PC-3 (cell line): ENCODE data around the gene FEM1A. TPM values are rescaled to one million over a fixed set of nuclear protein-coding genes. Genes with fewer than 3 reads are reported as not detected.
"Not testable (repeated sequence)": the region's sequence is repeated elsewhere in the genome, so short reads cannot be mapped to it uniquely, and the experiment has no call there.

Experiments used
- ATAC-seq: fragments of 200-7000 bp; cut with Tn5 transposase; 2 replicates; pipeline ENCODE4 v1.9.1; 2020; ENCODE audit warnings: mild to moderate bottlenecking, moderate library complexity
- BruUV-seq: library from RNA; stranded (reverse); fragments of 400-500 nt; replicated peaks from 2 replicates; lab custom pipeline; 2021; lab: Mats Ljungman, UMichigan
- CTCF ChIA-PET: fragments of 300-600 bp; sonication (Branson Sonifier 250); formaldehyde crosslinking; loops from one replicate; lab custom pipeline; 2022; ENCODE audit warnings: antibody characterized with exemption; lab: Charles Lee
- POLR2A ChIA-PET: fragments of 300-600 bp; sonication (Branson Sonifier 250); formaldehyde crosslinking; loops from one replicate; lab custom pipeline; 2022; ENCODE audit warnings: antibody characterized with exemption; ENCODE audit not compliant: unreplicated experiment; lab: Charles Lee
- DNase-seq: peaks from one replicate; pipeline ENCODE4 v3.0.0-alpha.2; 2015
- H2AFZ ChIP-seq: fragments of 300-600 bp; sonication (generic); 2 replicates; pipeline ENCODE4 v1.6.0; 2016; ENCODE audit warnings: antibody characterized with exemption, low read length
- H3F3A ChIP-seq: fragments of 300-600 bp; sonication (generic); one replicate; pipeline ENCODE4 v1.6.0; 2017; ENCODE audit warnings: antibody characterized with exemption, low read length, control low read depth, mild to moderate bottlenecking; ENCODE audit not compliant: unreplicated experiment
- H3K27ac ChIP-seq: fragments of 300-600 bp; sonication (generic); 2 replicates; pipeline ENCODE4 v1.5.1; 2016; ENCODE audit warnings: mild to moderate bottlenecking, low read length
- H3K27me3 ChIP-seq: fragments of 300-600 bp; sonication (generic); 2 replicates; pipeline ENCODE4 v1.6.1; 2016; ENCODE audit warnings: low read length, mixed read lengths
- H3K36me3 ChIP-seq: fragments of 300-600 bp; sonication (generic); 2 replicates; pipeline ENCODE4 v1.6.1; 2016; ENCODE audit warnings: low read depth, mixed run types, low read length, mixed read lengths
- H3K4me1 ChIP-seq: fragments of 300-600 bp; sonication (generic); 2 replicates; pipeline ENCODE4 v1.5.1; 2016; ENCODE audit warnings: low read length; ENCODE audit not compliant: insufficient read depth
- H3K4me2 ChIP-seq: fragments of 300-600 bp; sonication (generic); 2 replicates; pipeline ENCODE4 v1.6.0; 2016; ENCODE audit warnings: low read length
- H3K4me3 ChIP-seq: fragments of 300-600 bp; sonication (generic); 2 replicates; pipeline ENCODE4 v1.5.1; 2016; ENCODE audit warnings: mild to moderate bottlenecking, low read length, mixed read lengths
- H3K79me2 ChIP-seq: fragments of 300-600 bp; sonication (generic); 2 replicates; pipeline ENCODE4 v1.6.1; 2017; ENCODE audit warnings: low read length, mixed read lengths
- H3K9ac ChIP-seq: fragments of 300-600 bp; sonication (generic); 2 replicates; pipeline ENCODE4 v1.6.0; 2016; ENCODE audit warnings: mild to moderate bottlenecking, low read length
- H3K9me2 ChIP-seq: fragments of 300-600 bp; sonication (generic); replicated peaks from 2 replicates; pipeline ENCODE4 v1.6.1; 2016; ENCODE audit warnings: mixed run types, low read length, mixed read lengths
- H3K9me3 ChIP-seq: fragments of 300-600 bp; sonication (generic); 2 replicates; pipeline ENCODE4 v1.6.1; 2016; ENCODE audit warnings: low read length, mixed read lengths
- H4K20me1 ChIP-seq: fragments of 300-600 bp; sonication (generic); 2 replicates; pipeline ENCODE4 v1.6.1; 2016; ENCODE audit warnings: low read length, mixed read lengths
- EZH2 ChIP-seq: fragments of 300-600 bp; sonication (generic); IDR thresholded peaks from one replicate; pipeline ENCODE4 v1.6.1; 2017; ENCODE audit warnings: antibody characterized with exemption, mild to moderate bottlenecking, low read length; ENCODE audit not compliant: unreplicated experiment
- EZH2phosphoT487 ChIP-seq: fragments of 300-600 bp; sonication (generic); IDR thresholded peaks from 2 replicates; pipeline ENCODE4 v1.6.1; 2018; ENCODE audit warnings: mild to moderate bottlenecking, antibody characterized with exemption, low read length, borderline replicate concordance
- intact Hi-C: fragments of 100-400 bp; cut with micrococcal nuclease; formaldehyde crosslinking; loops from 2 replicates; pipeline ENCODE4 v1.9.0; 2023
- total RNA-seq: library from RNA; depleted of rRNA; stranded (reverse); fragments of >200 nt; gene quantifications from 2 replicates; pipeline ENCODE4 v1.2.3, GENCODE V29; 2014
- TF ChIP-seq, protein P1 (sequence below): fragments of 300-600 bp; sonication (generic); conservative IDR thresholded peaks from 2 replicates; pipeline ENCODE4 v1.5.1; 2017; ENCODE audit warnings: antibody characterized with exemption, low read depth, mild to moderate bottlenecking, low read length

Gene FEM1A
- total RNA-seq, 1 experiment from 2014 or later = 28.1 TPM

DNA sequence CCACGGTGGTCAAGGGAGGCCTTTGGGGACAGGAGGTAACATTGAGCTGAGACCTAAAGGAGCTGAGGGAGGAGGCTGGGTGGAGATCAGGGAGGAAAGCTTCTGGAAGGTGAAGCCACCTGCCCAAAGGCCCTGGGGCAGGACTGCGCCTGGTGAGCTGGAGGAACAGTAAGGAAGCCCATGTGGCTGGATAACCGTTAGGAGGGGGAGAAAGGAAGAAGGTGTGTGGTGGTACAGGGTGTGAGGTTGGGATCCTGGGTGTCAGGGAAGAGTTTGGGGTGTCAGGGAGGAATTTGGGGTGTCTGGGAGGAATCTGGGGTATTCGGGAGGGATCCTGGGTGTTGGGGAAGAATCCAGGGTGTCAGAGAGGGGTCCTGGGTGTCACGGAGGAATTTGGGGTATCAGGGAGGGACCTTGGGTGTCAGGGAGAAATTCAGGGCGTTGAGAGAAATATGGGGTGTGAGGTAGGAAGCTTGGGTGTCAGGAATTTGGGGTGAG, 39.3 kb downstream of the FEM1A start:
- H3K27me3 ChIP-seq = no peaks in the 10 kb centered on the region
- TF ChIP-seq, protein P1, sequence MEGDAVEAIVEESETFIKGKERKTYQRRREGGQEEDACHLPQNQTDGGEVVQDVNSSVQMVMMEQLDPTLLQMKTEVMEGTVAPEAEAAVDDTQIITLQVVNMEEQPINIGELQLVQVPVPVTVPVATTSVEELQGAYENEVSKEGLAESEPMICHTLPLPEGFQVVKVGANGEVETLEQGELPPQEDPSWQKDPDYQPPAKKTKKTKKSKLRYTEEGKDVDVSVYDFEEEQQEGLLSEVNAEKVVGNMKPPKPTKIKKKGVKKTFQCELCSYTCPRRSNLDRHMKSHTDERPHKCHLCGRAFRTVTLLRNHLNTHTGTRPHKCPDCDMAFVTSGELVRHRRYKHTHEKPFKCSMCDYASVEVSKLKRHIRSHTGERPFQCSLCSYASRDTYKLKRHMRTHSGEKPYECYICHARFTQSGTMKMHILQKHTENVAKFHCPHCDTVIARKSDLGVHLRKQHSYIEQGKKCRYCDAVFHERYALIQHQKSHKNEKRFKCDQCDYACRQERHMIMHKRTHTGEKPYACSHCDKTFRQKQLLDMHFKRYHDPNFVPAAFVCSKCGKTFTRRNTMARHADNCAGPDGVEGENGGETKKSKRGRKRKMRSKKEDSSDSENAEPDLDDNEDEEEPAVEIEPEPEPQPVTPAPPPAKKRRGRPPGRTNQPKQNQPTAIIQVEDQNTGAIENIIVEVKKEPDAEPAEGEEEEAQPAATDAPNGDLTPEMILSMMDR = no peak
- no peak for TF ChIP-seq EZH2
- TF ChIP-seq EZH2phosphoT487 = no peak
- ChIA-PET CTCF (interaction anchor here (0.6 to 1.1 kb wide), 2 partner anchors 21 to 257 kb away, joined by 3 to 4 read pairs; no protein-coding TSS in a partner anchor), POLR2A (interaction anchor here (0.7 kb wide), 1 partner anchor 349 kb away, joined by 3 read pairs; no protein-coding TSS in a partner anchor)
- no peaks in the 10 kb centered on the region for H3K36me3 ChIP-seq
- no peaks in the 10 kb centered on the region for H4K20me1 ChIP-seq
- peak overlapping the region; percentile 92 for H3K4me3 ChIP-seq
- BruUV-seq = TSS peak; percentile 72
- peaks cover 13% of the 10 kb centered on the region; the same call in 1 of the 2 replicates for H3K4me1 ChIP-seq
- H3K9me2 ChIP-seq = no peaks in the 10 kb centered on the region
- H3K9ac ChIP-seq = peak overlapping the region; percentile 93
- ATAC-seq (peak; percentile 36), DNase-seq (peak; percentile 23)
- intact Hi-C loops = no loop called here
- H3F3A ChIP-seq = no peaks in the 10 kb centered on the region
- peak overlapping the region; percentile 92 for H2AFZ ChIP-seq
- H3K9me3 ChIP-seq = no peaks in the 10 kb centered on the region
- H3K4me2 ChIP-seq = peak overlapping the region; percentile 94
- H3K79me2 ChIP-seq = peaks cover 48% of the 10 kb centered on the region
- peak overlapping the region; percentile 56 for H3K27ac ChIP-seq

- no peaks in the 10 kb centered on the region for H3F3A ChIP-seq
- peak within 1 kb of the TSS; percentile 92 for H3K4me3 ChIP-seq
- POLR2A ChIA-PET = interaction anchor here (0.7 kb wide), 1 partner anchor 349 kb away, joined by 3 read pairs; no protein-coding TSS in a partner anchor
- peaks cover 13% of the 10 kb centered on the region; the same call in 1 of the 2 replicates for H3K4me1 ChIP-seq
- peak within 1 kb of the TSS; percentile 92 for H2AFZ ChIP-seq
- CTCF ChIA-PET = interaction anchor here (0.6 to 1.1 kb wide), 2 partner anchors 22 to 258 kb away, joined by 3 to 4 read pairs; no protein-coding TSS in a partner anchor
- H3K4me2 ChIP-seq = peak within 1 kb of the TSS; percentile 94
- no peaks in the 10 kb centered on the region for H4K20me1 ChIP-seq
- H3K79me2 ChIP-seq = peaks cover 46% of the 10 kb centered on the region
- peak; percentile 63 for DNase-seq
- BruUV-seq = no TSS peak
- intact Hi-C loops = no loop called here
- peak within 1 kb of the TSS; percentile 93 for H3K9ac ChIP-seq
- no peaks in the 10 kb centered on the region for H3K36me3 ChIP-seq
- TF ChIP-seq EZH2 (no peak), EZH2phosphoT487 (no peak)
- TF ChIP-seq, protein P1 = no peak
- no peaks in the 10 kb centered on the region for H3K27me3 ChIP-seq
- no peaks in the 10 kb centered on the region for H3K9me2 ChIP-seq
- H3K27ac ChIP-seq = peak within 1 kb of the TSS; percentile 56
- H3K9me3 ChIP-seq = no peaks in the 10 kb centered on the region
- peak; percentile 90 for ATAC-seq
Observed at GRCh38 chr19:4831304-4831978, 39.9 kb downstream of the FEM1A start, which contains the start of gene TICAM1. TICAM1 (minus strand) TSS chr19:4831712; CDS start chr19:4818377, 13,335 bp downstream.

DNA sequence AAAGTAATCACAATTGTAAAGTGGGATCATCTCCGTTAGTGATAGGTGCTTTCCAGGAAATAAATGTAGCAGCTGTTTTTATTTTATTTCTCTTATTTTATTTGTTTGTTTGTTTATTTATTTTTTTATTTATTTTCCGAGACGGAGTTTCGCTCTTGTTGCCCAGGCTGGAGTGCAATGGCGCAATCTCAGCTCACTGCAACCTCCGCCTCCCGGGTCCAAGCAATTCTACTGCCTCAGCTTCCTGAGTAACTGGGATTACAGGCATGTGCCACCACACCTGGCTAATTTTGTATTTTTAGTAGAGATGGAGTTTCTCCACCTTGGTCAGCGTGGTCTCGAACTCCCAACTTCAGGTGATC, 40.4 kb downstream of the FEM1A start:
- peak overlapping the region; percentile 93 for H3K9ac ChIP-seq
- H4K20me1 ChIP-seq, H3K27me3 ChIP-seq, CTCF ChIA-PET, intact Hi-C loops, H3K36me3 ChIP-seq, H3K9me2 ChIP-seq, H3F3A ChIP-seq, DNase-seq, POLR2A ChIA-PET, ATAC-seq, H3K9me3 ChIP-seq: not testable (repeated sequence)
- H3K79me2 ChIP-seq = peaks cover 43% of the 10 kb centered on the region
- peak overlapping the region; percentile 56 for H3K27ac ChIP-seq
- H3K4me3 ChIP-seq = peak overlapping the region; percentile 92
- H3K4me2 ChIP-seq = peak overlapping the region; percentile 94
- peaks cover 13% of the 10 kb centered on the region; the same call in 1 of the 2 replicates for H3K4me1 ChIP-seq
- BruUV-seq = TSS peak; percentile 93
- peak overlapping the region; percentile 92 for H2AFZ ChIP-seq
